HUDEP-2 (cell line): ENCODE results near the gene B9D2.

Experiments
- DNase-seq, 76 experiments: peaks; one replicate each; lab custom pipeline; 2025; ENCODE audit not compliant: unreplicated experiment in 76 of 76; lab: John Stamatoyannopoulos, UW

Gene B9D2

GRCh38 chr19:41318696-41319499, 45.1 kb downstream of the B9D2 start:
- DNase-seq, result no peak

GRCh38 chr19:41316306-41316920, 47.5 kb downstream of the B9D2 start:
- no peak for DNase-seq

- DNase-seq, result no peak
Observed at GRCh38 chr19:41311613-41312012, 52.3 kb downstream of the B9D2 start.

GRCh38 chr19:41311072-41311471, 52.9 kb downstream of the B9D2 start:
- no peak for DNase-seq

- DNase-seq, result peak in 75 of 76 experiments; percentile 38 to 98 (median 86)
Observed at GRCh38 chr19:41310033-41310831, 53.7 kb downstream of the B9D2 start, which contains the start of gene CCDC97. CCDC97 (plus strand) TSS chr19:41310172; CDS start chr19:41310311, 139 bp downstream.

GRCh38 chr19:41309180-41310032, 54.5 kb downstream of the B9D2 start:
- DNase-seq, result peak in 11 of 76 experiments; percentile 13 to 73 (median 40)

GRCh38 chr19:41308450-41309179, 55.3 kb downstream of the B9D2 start:
- DNase-seq, result peak in 74 of 76 experiments; percentile 29 to 97 (median 79)

GRCh38 chr19:41307954-41308449, 55.9 kb downstream of the B9D2 start:
- DNase-seq, result peak in 1 of 76 experiments; percentile 38

- DNase-seq, result no peak
Observed at GRCh38 chr19:41307090-41307875, 56.7 kb downstream of the B9D2 start.

- no peak for DNase-seq
Observed at GRCh38 chr19:41305927-41306793, 57.8 kb downstream of the B9D2 start.

- DNase-seq, result no peak
Observed at GRCh38 chr19:41304706-41305483, 59.1 kb downstream of the B9D2 start.
